GM12872 (cell line): ENCODE data around the gene GPR4.

Experiments
- CTCF ChIP-seq: IDR thresholded peaks from 3 replicates; pipeline ENCODE4 v1.5.1; 2011; ENCODE audit warnings: low read depth, mild to moderate bottlenecking, low read length, moderate library complexity; ENCODE audit not compliant: insufficient read depth

GPR4 gene

GRCh38 chr19:45600340-45600885 lies 1.6 kb downstream of the GPR4 start:
- TF ChIP-seq CTCF = no peak

- no peak for TF ChIP-seq CTCF
These were observed 2.7 kb downstream of the GPR4 start for GRCh38 chr19:45599286-45599685.

- TF ChIP-seq CTCF = no peak
These were observed 3.6 kb downstream of the GPR4 start for GRCh38 chr19:45598267-45599001.

- TF ChIP-seq CTCF = no peak
These were observed 4.4 kb downstream of the GPR4 start for GRCh38 chr19:45597425-45598111.

GRCh38 chr19:45595814-45596213 lies 6.2 kb downstream of the GPR4 start:
- TF ChIP-seq CTCF = no peak

GRCh38 chr19:45593520-45593919 lies 8.5 kb downstream of the GPR4 start:
- TF ChIP-seq CTCF = no peak

GRCh38 chr19:45592366-45592765 lies 9.6 kb downstream of the GPR4 start:
- TF ChIP-seq CTCF = no peak
